HG02759 (cell line): ENCODE data around the gene CCDC178.

Source experiments
- ATAC-seq: cut with Tn5 transposase; IDR thresholded peaks from one replicate; pipeline ENCODE4 v1.9.1; 2021; ENCODE audit warnings: mild to moderate bottlenecking, moderate library complexity; ENCODE audit not compliant: unreplicated experiment

The CCDC178 gene

DNA sequence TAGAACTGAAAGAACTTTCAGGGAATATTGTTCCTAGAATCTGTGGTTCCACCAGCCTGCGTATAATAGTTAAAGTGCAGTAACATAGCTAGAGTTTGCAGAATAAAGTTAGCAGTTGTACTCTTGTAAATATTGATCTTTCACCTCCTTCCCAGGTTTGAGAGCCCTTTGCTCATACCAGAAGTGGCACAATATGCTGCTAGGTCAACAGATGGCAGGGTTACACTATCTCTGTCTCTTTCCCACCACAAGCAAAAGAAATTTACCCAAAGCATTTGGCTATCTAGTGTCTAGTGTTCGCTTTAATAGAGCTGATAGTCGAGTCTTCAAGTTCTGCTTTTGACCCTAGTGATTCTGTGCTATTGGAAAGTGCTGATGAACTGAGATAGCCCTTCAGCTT lies 548.7 kb downstream of the CCDC178 start:
- no peak for ATAC-seq

DNA sequence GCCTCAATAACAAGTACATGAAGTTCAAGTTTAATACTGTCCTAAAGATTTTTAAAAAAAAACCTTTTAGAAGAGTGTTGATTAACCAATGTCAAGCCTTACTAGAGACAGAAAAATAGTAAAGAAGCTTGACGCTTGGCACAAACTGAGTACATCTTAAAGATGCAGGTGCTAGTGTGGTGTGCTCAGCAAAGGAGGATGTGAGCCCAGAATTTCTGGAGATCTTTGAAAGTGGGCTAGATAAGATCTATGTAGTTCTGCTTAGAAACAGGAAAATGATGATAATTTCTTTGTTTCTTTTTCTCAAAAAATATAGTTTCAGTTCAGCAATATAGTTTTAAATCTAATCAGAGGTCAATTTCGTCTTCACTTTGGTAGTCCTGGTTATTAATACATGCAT lies 549.4 kb downstream of the CCDC178 start:
- no peak for ATAC-seq

DNA sequence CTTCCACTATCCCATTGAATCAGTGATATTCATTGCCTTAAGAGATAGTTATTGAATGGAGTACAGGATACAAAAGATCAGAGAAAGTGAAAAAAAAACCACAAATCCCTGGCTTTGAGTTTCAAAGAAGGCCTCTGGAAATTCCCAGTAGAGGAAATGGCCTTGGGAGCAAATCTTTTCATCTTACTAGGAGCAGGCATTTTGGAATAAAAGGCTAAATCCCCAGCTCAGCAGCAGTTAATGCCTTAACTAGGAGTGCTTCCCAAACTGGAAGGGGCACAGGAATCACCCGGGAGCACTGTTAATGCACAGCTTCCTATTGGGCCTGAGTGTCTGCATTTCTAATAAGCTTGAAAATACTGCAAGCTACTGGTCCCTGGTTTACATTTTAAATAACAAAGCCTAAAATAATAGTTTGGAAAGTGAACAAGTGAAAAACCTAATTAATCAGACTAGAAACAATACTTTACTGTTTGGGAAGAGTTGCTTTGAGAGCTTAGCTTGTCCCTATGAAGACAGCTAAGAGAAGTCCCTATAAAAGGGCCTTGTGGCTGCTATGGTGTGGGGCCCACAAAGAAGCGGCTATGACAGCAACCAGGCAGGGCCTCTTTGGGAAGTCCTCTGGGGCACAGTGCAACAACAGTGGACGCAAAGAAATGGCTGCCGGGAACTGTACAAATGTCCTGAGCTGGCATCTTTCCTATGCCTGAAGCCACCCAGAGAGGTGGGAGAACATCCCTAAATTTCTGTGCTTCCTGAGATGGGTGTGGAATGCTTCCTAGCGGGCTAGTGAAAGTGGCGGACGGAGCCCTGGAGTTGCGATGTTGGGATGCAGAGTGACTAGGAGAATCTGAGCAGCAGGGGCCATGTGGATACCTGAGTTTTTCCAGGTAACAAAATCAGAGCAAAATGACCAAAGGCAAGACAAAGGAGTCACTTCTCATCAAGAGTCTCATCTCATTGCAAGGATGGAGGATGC lies 550.6 kb downstream of the CCDC178 start:
- ATAC-seq = no peak

DNA sequence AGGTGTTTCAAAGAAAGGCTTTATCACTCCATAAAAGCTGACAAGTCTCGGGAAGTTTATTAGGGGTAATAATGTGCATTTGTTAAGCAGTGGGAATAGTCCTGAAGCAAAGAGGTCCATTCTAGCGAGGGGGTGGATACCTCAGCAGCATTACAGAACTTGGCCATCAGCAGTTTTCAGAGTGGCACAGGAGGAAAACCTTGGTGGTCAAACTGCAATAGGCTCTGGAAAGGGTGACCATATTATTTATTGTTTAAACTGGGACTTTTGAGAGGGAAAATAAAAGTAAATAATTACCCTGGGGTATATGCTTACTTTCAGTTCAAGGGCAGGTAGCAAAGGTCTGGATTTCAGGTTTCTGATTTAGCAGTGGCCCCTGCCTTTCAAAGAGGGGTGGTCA lies 552.2 kb downstream of the CCDC178 start:
- ATAC-seq = no peak
